Adrenal gland (tissue), 12 donors: Measurements from ENCODE around the gene PPM1E. TPM values are rescaled to one million over a fixed set of nuclear protein-coding genes. Genes with fewer than 3 reads are reported as not detected.

Experiments
- DNase-seq, 7 donors: peaks; one replicate each; pipeline ENCODE4 v3.0.0-alpha.2; 2019 to 2020
- H3K27ac ChIP-seq, 5 donors: fragments of 200-600 bp; sonication (generic) in 4 of 5; 1 replicate in 3 of 5; 2 replicates in 2 of 5; pipeline versions ENCODE4 v1.5.1 to v1.8.0; 2016 to 2020; ENCODE audit warnings: mild to moderate bottlenecking in 1 of 5
- H3K27me3 ChIP-seq: fragments of 200-600 bp; 2 replicates; pipeline ENCODE4 v1.8.0; 2021
- H3K36me3 ChIP-seq, 2 donors: fragments of 200-600 bp; replicated peaks in 1 of 2; 1 replicate in 1 of 2; 2 replicates in 1 of 2; pipeline versions ENCODE4 v1.5.1 to v1.8.0; 2018 to 2022
- H3K4me1 ChIP-seq, 2 donors: fragments of 200-600 bp; replicated peaks in 1 of 2; 1 replicate in 1 of 2; 2 replicates in 1 of 2; pipeline versions ENCODE4 v1.5.1 to v1.8.0; 2018 to 2021
- H3K4me3 ChIP-seq, 4 donors: fragments of 200-600 bp; sonication (generic) in 3 of 4; one replicate each; pipeline ENCODE4 v1.5.1; 2016 to 2018
- H3K9me3 ChIP-seq, 3 donors: fragments of 200-600 bp; sonication (generic) in 1 of 3; replicated peaks in 1 of 3; 1 replicate in 2 of 3; 2 replicates in 1 of 3; pipeline versions ENCODE4 v1.5.1 to v1.8.0; 2016 to 2021
- POLR2A ChIP-seq, 2 donors: fragments of 450-650 bp; IDR thresholded peaks; one replicate each; pipeline ENCODE4 v1.6.1; 2017; ENCODE audit warnings: antibody characterized with exemption in 2 of 2, mild to moderate bottlenecking in 2 of 2, moderate library complexity in 1 of 2
- WGBS, 4 donors: extraction: QIAGEN DNeasy Blood & Tissue Kit in 2 of 4; methylation state at CpG; one replicate each; pipeline versions ENCODE4 v1.1.5 to v1.1.7; 2013 to 2017; 5-methylcytosine and 5-hydroxymethylcytosine counted together
- intact Hi-C, 2 donors: fragments of 100-400 bp; cut with DNase I; formaldehyde crosslinking; loops; one replicate each; pipeline versions ENCODE4 v1.14.1 to v1.15.0; 2022 to 2023
- polyA plus RNA-seq, 3 donors: library from polyadenylated mRNA; stranded (reverse); fragments of 200-250 nt in 2 of 3; fragments of 350-450 nt in 1 of 3; fragmentation: Illumina TruSeq in 1 of 3; extraction: RNeasy Lipid Tissue Mini Kit (QIAGEN cat#74804) in 1 of 3; gene quantifications; one replicate each; pipeline ENCODE4 v1.2.3, GENCODE V29; 2013 to 2014
- total RNA-seq, 9 donors: library from RNA; depleted of rRNA in 4 of 9; stranded (reverse); fragments of >200 nt in 4 of 9; fragments of 120-200 nt in 1 of 9; fragmentation: NEBNext Ultra II Directional in 1 of 9; extraction: Animal tissue kit (Norgen Biotek cat#: 25700) in 1 of 9; gene quantifications; one replicate each; pipeline versions ENCODE4 v1.1.0 to v1.2.4, GENCODE V29; 2013 to 2023
- TF ChIP-seq, protein P1 (sequence below), 6 experiments: fragments of 450-650 bp in 4 of 6; fragments of 200-600 bp in 2 of 6; sonication (generic) in 1 of 6; IDR thresholded peaks; 1 replicate in 5 of 6; 2 replicates in 1 of 6; pipeline versions ENCODE4 v1.5.1 to v1.8.0; 2016 to 2021; ENCODE audit warnings: antibody characterized with exemption in 6 of 6, mild to moderate bottlenecking in 2 of 6, moderate library complexity in 1 of 6
- donor health status: healthy with polysubstance abuse.
- donor health status: Bipolar disorder and iron deficiency.
- donor health status: DM: yes; HTN: yes; CAD: no.
- donor health status: DM: no; HTN: no; CAD: no.
- donor health status: DM: no; HTN: no; CAD: no.
- donor health status: DM: yes; HTN: yes; CAD: no.

The PPM1E gene
- total and polyA plus RNA-seq, 12 donors, result 1.8 to 22.7 (median 11.3) TPM

DNA sequence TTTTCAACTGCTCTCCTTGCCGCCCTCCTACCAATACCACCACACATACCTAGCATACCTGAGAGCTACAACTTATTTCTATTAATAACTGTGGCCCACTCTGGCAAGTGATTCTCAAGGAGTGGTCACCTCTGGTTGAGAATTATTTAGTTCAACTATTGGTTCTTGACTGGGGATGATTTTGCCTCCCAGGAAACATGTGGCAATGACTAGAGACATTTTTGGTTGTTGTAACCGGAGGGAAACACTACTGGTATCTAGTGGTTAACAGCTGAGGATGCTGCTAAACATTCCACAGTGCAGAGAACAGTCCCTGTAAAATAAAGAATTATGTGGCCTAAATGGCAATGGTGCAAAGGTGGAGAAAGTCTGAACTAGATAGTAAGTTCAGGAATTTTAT lies 254.4 kb downstream of the PPM1E start:
- Histone ChIP-seq H3K27me3 (no peaks in the 10 kb centered on the region), H3K4me3 (no peak overlapping the region), H3K36me3 (peaks cover 0 to 12% of the 10 kb centered on the region in 2 donors), H3K9me3 (no peaks in the 10 kb centered on the region), H3K27ac (no peak overlapping the region), H3K4me1 (no peaks in the 10 kb centered on the region)
- 93 to 100% (median 96%) methylated on average over 2 of the region's 2 CpGs for WGBS, 4 donors
- no peak for DNase-seq
- no peak for TF ChIP-seq POLR2A (IDR thresholded peaks at IDR 0.05)
- TF ChIP-seq, protein P1, sequence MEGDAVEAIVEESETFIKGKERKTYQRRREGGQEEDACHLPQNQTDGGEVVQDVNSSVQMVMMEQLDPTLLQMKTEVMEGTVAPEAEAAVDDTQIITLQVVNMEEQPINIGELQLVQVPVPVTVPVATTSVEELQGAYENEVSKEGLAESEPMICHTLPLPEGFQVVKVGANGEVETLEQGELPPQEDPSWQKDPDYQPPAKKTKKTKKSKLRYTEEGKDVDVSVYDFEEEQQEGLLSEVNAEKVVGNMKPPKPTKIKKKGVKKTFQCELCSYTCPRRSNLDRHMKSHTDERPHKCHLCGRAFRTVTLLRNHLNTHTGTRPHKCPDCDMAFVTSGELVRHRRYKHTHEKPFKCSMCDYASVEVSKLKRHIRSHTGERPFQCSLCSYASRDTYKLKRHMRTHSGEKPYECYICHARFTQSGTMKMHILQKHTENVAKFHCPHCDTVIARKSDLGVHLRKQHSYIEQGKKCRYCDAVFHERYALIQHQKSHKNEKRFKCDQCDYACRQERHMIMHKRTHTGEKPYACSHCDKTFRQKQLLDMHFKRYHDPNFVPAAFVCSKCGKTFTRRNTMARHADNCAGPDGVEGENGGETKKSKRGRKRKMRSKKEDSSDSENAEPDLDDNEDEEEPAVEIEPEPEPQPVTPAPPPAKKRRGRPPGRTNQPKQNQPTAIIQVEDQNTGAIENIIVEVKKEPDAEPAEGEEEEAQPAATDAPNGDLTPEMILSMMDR (IDR thresholded peaks at IDR 0.05), result no peak
- intact Hi-C loops, result no loop called here

DNA sequence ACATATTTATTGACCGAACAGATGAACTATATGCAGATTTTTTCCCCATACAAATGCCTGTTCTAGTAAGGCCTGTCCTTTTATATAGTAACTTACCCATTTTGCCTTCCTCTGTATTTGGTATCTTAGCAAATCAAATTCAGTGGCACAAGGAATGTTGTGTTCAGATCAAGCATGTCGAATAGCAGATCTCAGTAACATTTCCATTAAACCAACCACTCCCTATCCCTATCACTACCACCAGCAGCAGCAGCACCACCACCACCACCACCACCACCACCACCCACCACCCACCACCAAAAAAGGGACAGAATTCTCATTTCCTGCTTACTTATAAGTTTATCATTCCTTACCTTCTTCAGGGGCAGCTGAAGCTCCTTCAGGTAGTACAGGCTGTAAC lies 256.3 kb downstream of the PPM1E start:
- no peak for DNase-seq
- TF ChIP-seq, protein P1 (IDR thresholded peaks at IDR 0.05), result no peak
- no peak for TF ChIP-seq POLR2A (IDR thresholded peaks at IDR 0.05)
- WGBS, 4 donors, result 95 to 98% (median 96%) methylated on average over 2 of the region's 2 CpGs
- Histone ChIP-seq H3K27ac (no peak overlapping the region), H3K36me3 (peaks cover 0 to 12% of the 10 kb centered on the region in 2 donors), H3K4me1 (no peaks in the 10 kb centered on the region), H3K9me3 (no peaks in the 10 kb centered on the region), H3K4me3 (no peak overlapping the region), H3K27me3 (no peaks in the 10 kb centered on the region)
- intact Hi-C loops, result no loop called here

DNA sequence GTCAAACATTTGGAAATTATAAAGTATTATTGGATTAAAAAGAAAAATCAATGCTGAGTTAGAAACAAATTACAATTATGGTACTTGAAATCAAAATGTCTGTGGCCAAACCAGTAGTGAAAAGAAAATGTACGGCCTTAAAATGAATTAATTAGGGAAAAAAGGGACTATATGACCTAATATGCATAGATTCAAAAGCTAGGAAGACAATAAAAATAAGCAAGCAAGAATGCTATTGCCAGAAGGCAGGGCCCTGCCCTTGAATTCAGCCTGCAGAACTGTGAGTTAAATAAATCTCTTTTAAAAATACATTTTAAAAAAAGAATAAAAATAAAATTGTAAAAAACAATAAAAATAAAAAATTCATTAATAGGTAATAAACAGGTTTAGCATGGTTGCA lies 262.4 kb downstream of the PPM1E start:
- no peak overlapping the region for H3K27ac ChIP-seq
- no peaks in the 10 kb centered on the region for H3K4me1 ChIP-seq
- H3K4me3 ChIP-seq, result no peak overlapping the region
- H3K36me3 ChIP-seq, result no peaks in the 10 kb centered on the region
- 79 to 85% (median 80%) methylated on average over 1 of the region's 1 CpG for WGBS, 4 donors
- TF ChIP-seq POLR2A (IDR thresholded peaks at IDR 0.05), result no peak
- TF ChIP-seq, protein P1 (IDR thresholded peaks at IDR 0.05), result no peak
- DNase-seq, result no peak
- no peaks in the 10 kb centered on the region for H3K27me3 ChIP-seq
- no peaks in the 10 kb centered on the region for H3K9me3 ChIP-seq
- intact Hi-C loops, result no loop called here

DNA sequence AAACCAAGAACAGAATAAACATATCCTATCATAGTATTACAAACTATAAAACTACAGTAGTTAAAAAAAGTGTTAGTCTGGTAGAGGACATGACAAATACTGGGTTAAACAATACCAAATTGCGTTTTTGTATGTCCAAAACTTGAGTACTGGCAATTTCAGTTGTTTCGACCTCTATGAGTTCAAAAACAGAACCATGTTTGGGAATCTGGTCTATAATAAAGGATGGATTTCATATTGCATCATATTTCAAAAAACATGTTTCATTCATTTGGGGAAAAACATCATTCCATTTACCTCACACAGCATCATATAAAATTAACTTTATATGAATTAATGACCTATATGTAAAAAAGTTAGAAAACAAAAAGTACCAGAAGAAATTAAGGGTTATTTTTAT lies 269.3 kb downstream of the PPM1E start:
- no peaks in the 10 kb centered on the region for H3K4me1 ChIP-seq
- no peak overlapping the region for H3K27ac ChIP-seq
- H3K4me3 ChIP-seq, result no peak overlapping the region
- intact Hi-C loops, result no loop called here
- no peak for DNase-seq
- 92 to 97% (median 95%) methylated on average over 2 of the region's 2 CpGs for WGBS, 4 donors
- H3K9me3 ChIP-seq, result no peaks in the 10 kb centered on the region
- H3K27me3 ChIP-seq, result no peaks in the 10 kb centered on the region
- TF ChIP-seq POLR2A (IDR thresholded peaks at IDR 0.05), result no peak
- TF ChIP-seq, protein P1 (IDR thresholded peaks at IDR 0.05), result no peak
- H3K36me3 ChIP-seq, result peaks cover 0 to 8% of the 10 kb centered on the region in 2 donors
